C4-2B (cell line): ENCODE results near the gene UCHL3.

Experiments
- CTCF ChIP-seq: fragments of 450-650 bp; conservative IDR thresholded peaks from 2 replicates; pipeline ENCODE4 v1.5.1; 2017; ENCODE audit warnings: mild to moderate bottlenecking
- ZFX ChIP-seq: fragments of 450-650 bp; IDR thresholded peaks from 2 replicates; pipeline ENCODE4 v1.6.1; 2017

GRCh38 chr13:75610466-75610865, 60.9 kb downstream of the UCHL3 start:
- TF ChIP-seq CTCF (no peak), ZFX (no peak)
